Stimulated activated CD4-positive, alpha-beta T cell treated with anti-CD3 and anti-CD28 coated beads, TNF-alpha, amount 100 ng/mL, for 1 hour (primary cell): ENCODE data around the gene PKIG.
"Not testable (repeated sequence)": the region's sequence is repeated elsewhere in the genome, so short reads cannot be mapped to it uniquely, and the experiment has no call there.

Experiments used
- DNase-seq, 3 donors: peaks; one replicate each; pipeline ENCODE4 v3.0.0-alpha.2; 2020; ENCODE audit warnings: low read depth in 3 of 3, low spot score in 1 of 3

PKIG gene

GRCh38 chr20:44571362-44571988, 10.9 kb upstream of the PKIG start:
- no peak for DNase-seq

GRCh38 chr20:44572551-44573500, 9.6 kb upstream of the PKIG start:
- DNase-seq: no peak

- no peak for DNase-seq
Measured at GRCh38 chr20:44573501-44573869, 8.9 kb upstream of the PKIG start.

GRCh38 chr20:44574372-44574771, 8.0 kb upstream of the PKIG start:
- no peak for DNase-seq

GRCh38 chr20:44576297-44576696, 6.1 kb upstream of the PKIG start:
- no peak for DNase-seq

- no peak for DNase-seq
Measured at GRCh38 chr20:44579313-44580081, 2.9 kb upstream of the PKIG start.

GRCh38 chr20:44580581-44581268, 1.7 kb upstream of the PKIG start:
- DNase-seq: no peak

GRCh38 chr20:44581515-44581914, 864 bp upstream of the PKIG start:
- DNase-seq: no peak

- no peak for DNase-seq
Measured at GRCh38 chr20:44583157-44583556, 778 bp downstream of the PKIG start.

GRCh38 chr20:44584162-44584561, 1.8 kb downstream of the PKIG start:
- no peak for DNase-seq

GRCh38 chr20:44585057-44585963, 2.9 kb downstream of the PKIG start:
- no peak for DNase-seq

GRCh38 chr20:44586289-44586911, 4.0 kb downstream of the PKIG start:
- DNase-seq: no peak

GRCh38 chr20:44587035-44587980, 4.9 kb downstream of the PKIG start:
- DNase-seq: no peak

- DNase-seq: not testable (repeated sequence)
Measured at GRCh38 chr20:44588321-44588720, 5.9 kb downstream of the PKIG start.

- no peak for DNase-seq
Measured at GRCh38 chr20:44589537-44589936, 7.2 kb downstream of the PKIG start.

GRCh38 chr20:44590980-44591778, 8.8 kb downstream of the PKIG start:
- DNase-seq: no peak

GRCh38 chr20:44592366-44592765, 10.0 kb downstream of the PKIG start:
- DNase-seq: no peak

- DNase-seq: no peak
Measured at GRCh38 chr20:44593751-44594150, 11.4 kb downstream of the PKIG start.
